Caco-2 (cell line): ENCODE data around the gene OLFML2A. TPM values are rescaled to one million over a fixed set of nuclear protein-coding genes. Genes with fewer than 3 reads are reported as not detected.
A peak's percentile ranks its signal among the peaks of the same experiment; 100 is the strongest.

ENCODE experiments used
- BruUV-seq: library from RNA; stranded (reverse); fragments of 400-500 nt; replicated peaks from 2 replicates; lab custom pipeline; 2021; lab: Mats Ljungman, UMichigan
- CTCF ChIA-PET: fragments of 300-600 bp; sonication (Branson Sonifier 250); formaldehyde crosslinking; loops from one replicate; lab custom pipeline; 2022; ENCODE audit warnings: antibody characterized with exemption; lab: Charles Lee
- POLR2A ChIA-PET: fragments of 300-600 bp; sonication (Branson Sonifier 250); formaldehyde crosslinking; loops from one replicate; lab custom pipeline; 2022; ENCODE audit warnings: antibody characterized with exemption; lab: Charles Lee
- DNase-seq, 2 experiments: peaks; one replicate each; pipeline versions ENCODE4 v3.0.0 to v3.0.0-alpha.2; 2020 to 2022
- H3K27me3 ChIP-seq: replicated peaks from 2 replicates; pipeline ENCODE4 v1.6.0; 2011; ENCODE audit warnings: low read length; ENCODE audit not compliant: control insufficient read depth, insufficient read depth
- H3K36me3 ChIP-seq: 2 replicates; pipeline ENCODE4 v1.5.1; 2011; ENCODE audit warnings: low read length; ENCODE audit not compliant: control insufficient read depth, insufficient read depth
- H3K4me1 ChIP-seq: fragments of 250-450 bp; sonication (Bioruptor Pico); 2 replicates; pipeline ENCODE4 v1.5.1; 2020; ENCODE audit warnings: mild to moderate bottlenecking
- H3K4me3 ChIP-seq: 2 replicates; pipeline ENCODE4 v1.5.1; 2011; ENCODE audit warnings: low read depth, mild to moderate bottlenecking, control low read depth, low read length
- H3K9me3 ChIP-seq: fragments of 250-450 bp; sonication (Bioruptor Pico); 2 replicates; pipeline ENCODE4 v1.5.1; 2020; ENCODE audit warnings: mild to moderate bottlenecking, moderate library complexity
- H3K27ac Mint-ChIP-seq: one replicate; pipeline ENCODE4 v1.8.0; 2022; ENCODE audit warnings: mixed read lengths; ENCODE audit not compliant: unreplicated experiment
- H3K27me3 Mint-ChIP-seq: one replicate; pipeline ENCODE4 v1.8.0; 2022; ENCODE audit warnings: mixed read lengths; ENCODE audit not compliant: insufficient read depth, unreplicated experiment
- H3K36me3 Mint-ChIP-seq: one replicate; pipeline ENCODE4 v1.8.0; 2022; ENCODE audit warnings: mild to moderate bottlenecking, mixed read lengths; ENCODE audit not compliant: insufficient read depth, unreplicated experiment
- H3K4me1 Mint-ChIP-seq: one replicate; pipeline ENCODE4 v1.8.0; 2022; ENCODE audit warnings: low read depth, mixed read lengths; ENCODE audit not compliant: unreplicated experiment
- H3K4me3 Mint-ChIP-seq: one replicate; pipeline ENCODE4 v1.8.0; 2022; ENCODE audit warnings: mild to moderate bottlenecking, moderate library complexity, mixed read lengths; ENCODE audit not compliant: unreplicated experiment
- H3K9me3 Mint-ChIP-seq: one replicate; pipeline ENCODE4 v1.8.0; 2022; ENCODE audit warnings: mixed read lengths; ENCODE audit not compliant: unreplicated experiment
- intact Hi-C: fragments of 100-400 bp; cut with micrococcal nuclease; formaldehyde crosslinking; loops from one replicate; pipeline ENCODE4 v1.10.0; 2022; ENCODE audit not compliant: unreplicated experiment
- total RNA-seq: library from RNA; stranded (reverse); gene quantifications from 2 replicates; pipeline ENCODE4 v1.2.3, GENCODE V29; 2022
- TF ChIP-seq, protein P1 (sequence below), 2 experiments: fragments of 200-600 bp in 1 of 2; IDR thresholded peaks; 1 replicate in 1 of 2; 2 replicates in 1 of 2; pipeline versions ENCODE4 v1.5.1 to v1.8.0; 2011 to 2022; ENCODE audit warnings: antibody characterized with exemption in 1 of 2, control low read depth in 1 of 2, inconsistent platforms in 1 of 2, low read depth in 1 of 2, low read length in 1 of 2, mild to moderate bottlenecking in 1 of 2, moderate library complexity in 1 of 2; ENCODE audit not compliant: insufficient read depth in 1 of 2, severe bottlenecking in 1 of 2, unreplicated experiment in 1 of 2

OLFML2A gene
- total RNA-seq, 1 experiment from 2014 or later, result 1.1 TPM

DNA sequence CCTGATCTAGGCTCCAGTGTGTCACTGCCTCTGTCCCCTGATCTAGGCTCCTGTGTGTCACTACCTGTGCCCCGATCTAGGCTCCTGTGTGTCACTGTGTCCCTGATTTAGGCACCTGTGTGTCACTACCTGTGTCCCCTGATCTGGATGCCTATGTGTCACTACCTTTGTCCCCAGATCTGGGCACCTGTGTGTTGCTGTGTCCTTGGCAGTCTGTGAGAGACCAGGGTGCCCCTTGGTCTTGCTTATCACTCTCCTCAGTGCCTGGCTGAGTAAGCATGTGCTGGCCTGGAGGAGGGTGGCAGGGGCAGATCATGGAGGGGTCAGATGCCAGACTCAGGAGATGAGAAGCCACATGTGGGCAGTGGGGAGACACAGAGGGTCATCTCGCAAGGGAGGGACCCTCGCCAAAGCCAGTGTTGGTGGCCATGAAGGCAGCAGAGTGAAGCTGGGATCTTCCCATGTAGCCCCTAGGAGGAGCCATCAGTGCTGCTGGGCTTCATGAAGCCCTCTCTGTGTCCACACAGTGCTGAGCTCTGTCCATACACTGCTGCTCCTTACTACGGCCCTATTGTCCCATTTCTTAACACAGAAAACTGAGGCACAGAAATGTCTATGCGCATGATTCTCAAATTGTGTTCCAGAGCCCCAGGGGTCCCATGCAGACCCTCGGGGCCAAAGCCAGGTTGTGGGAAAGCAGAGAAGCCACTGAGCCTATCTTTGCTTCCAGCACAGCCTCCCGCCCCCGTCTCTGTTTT is 15.5 kb downstream of the OLFML2A start:
- intact Hi-C loops, result no loop called here
- BruUV-seq, result no TSS peak
- H3K36me3 ChIP-seq, result no peaks in the 10 kb centered on the region
- no peaks in the 10 kb centered on the region for H3K4me1 Mint-ChIP-seq
- H3K4me3 ChIP-seq, result no peak overlapping the region
- no peak overlapping the region for H3K27ac Mint-ChIP-seq
- POLR2A ChIA-PET, result no interaction called here
- no peaks in the 10 kb centered on the region for H3K9me3 Mint-ChIP-seq
- peaks cover 5% of the 10 kb centered on the region for H3K4me1 ChIP-seq
- H3K27me3 ChIP-seq, result no peaks in the 10 kb centered on the region
- DNase-seq, result no peak
- TF ChIP-seq, protein P1, sequence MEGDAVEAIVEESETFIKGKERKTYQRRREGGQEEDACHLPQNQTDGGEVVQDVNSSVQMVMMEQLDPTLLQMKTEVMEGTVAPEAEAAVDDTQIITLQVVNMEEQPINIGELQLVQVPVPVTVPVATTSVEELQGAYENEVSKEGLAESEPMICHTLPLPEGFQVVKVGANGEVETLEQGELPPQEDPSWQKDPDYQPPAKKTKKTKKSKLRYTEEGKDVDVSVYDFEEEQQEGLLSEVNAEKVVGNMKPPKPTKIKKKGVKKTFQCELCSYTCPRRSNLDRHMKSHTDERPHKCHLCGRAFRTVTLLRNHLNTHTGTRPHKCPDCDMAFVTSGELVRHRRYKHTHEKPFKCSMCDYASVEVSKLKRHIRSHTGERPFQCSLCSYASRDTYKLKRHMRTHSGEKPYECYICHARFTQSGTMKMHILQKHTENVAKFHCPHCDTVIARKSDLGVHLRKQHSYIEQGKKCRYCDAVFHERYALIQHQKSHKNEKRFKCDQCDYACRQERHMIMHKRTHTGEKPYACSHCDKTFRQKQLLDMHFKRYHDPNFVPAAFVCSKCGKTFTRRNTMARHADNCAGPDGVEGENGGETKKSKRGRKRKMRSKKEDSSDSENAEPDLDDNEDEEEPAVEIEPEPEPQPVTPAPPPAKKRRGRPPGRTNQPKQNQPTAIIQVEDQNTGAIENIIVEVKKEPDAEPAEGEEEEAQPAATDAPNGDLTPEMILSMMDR (IDR thresholded peaks at IDR 0.05; ENCODE audit: insufficient read depth in 1 of 2, low read depth in 1 of 2, low read length in 1 of 2, severe bottlenecking in 1 of 2, unreplicated experiment in 1 of 2), result no peak
- CTCF ChIA-PET, result interaction anchor here (2.1 kb wide), 1 partner anchor 61 kb away, joined by 13 read pairs; the partner anchor contains the start of gene WDR38
- H3K9me3 ChIP-seq, result no peaks in the 10 kb centered on the region
- no peaks in the 10 kb centered on the region for H3K27me3 Mint-ChIP-seq
- H3K36me3 Mint-ChIP-seq, result peaks cover 6% of the 10 kb centered on the region
- no peak overlapping the region for H3K4me3 Mint-ChIP-seq

DNA sequence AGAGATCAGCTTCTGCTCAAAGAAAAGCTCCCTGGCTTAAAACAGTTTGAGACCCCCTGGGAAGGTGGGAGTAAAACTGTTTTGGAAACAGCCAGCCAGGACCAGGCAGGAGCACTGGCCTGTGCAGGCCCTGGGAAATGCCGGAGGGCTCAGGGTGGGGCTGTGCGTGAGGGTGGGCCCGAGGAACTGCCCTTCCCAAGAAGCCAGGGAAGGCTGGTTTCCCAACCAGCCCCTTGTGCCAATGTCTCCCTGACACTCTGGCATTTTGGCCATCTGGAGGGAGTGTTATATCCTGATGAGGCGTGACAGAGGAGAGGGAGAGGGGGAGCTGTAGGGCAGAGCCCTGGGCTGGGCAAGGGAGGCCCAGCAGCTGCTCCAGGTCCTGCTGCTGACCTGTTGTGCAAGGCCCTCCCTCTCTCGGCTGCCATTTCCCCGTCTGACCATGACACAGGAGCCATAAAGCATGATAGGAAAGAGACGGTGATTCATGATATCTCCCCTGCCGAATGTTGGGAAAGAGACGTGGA is 16.1 kb downstream of the OLFML2A start:
- Mint-ChIP-seq H3K36me3 (peaks cover 6% of the 10 kb centered on the region), H3K27ac (no peak overlapping the region), H3K27me3 (no peaks in the 10 kb centered on the region), H3K4me1 (no peaks in the 10 kb centered on the region), H3K4me3 (no peak overlapping the region), H3K9me3 (no peaks in the 10 kb centered on the region)
- BruUV-seq, result no TSS peak
- ChIA-PET POLR2A (no interaction called here), CTCF (interaction anchor here (1.0 to 2.1 kb wide), 2 partner anchors 16 to 60 kb away, joined by 4 to 13 read pairs; partner anchors contain the start of genes OLFML2A and WDR38)
- Histone ChIP-seq H3K4me3 (no peak overlapping the region), H3K27me3 (no peaks in the 10 kb centered on the region), H3K9me3 (no peaks in the 10 kb centered on the region), H3K4me1 (peaks cover 5% of the 10 kb centered on the region), H3K36me3 (no peaks in the 10 kb centered on the region)
- intact Hi-C loops, result no loop called here
- DNase-seq, result no peak
- TF ChIP-seq, protein P1 (IDR thresholded peaks at IDR 0.05; ENCODE audit: insufficient read depth in 1 of 2, low read depth in 1 of 2, low read length in 1 of 2, severe bottlenecking in 1 of 2, unreplicated experiment in 1 of 2), result no peak

DNA sequence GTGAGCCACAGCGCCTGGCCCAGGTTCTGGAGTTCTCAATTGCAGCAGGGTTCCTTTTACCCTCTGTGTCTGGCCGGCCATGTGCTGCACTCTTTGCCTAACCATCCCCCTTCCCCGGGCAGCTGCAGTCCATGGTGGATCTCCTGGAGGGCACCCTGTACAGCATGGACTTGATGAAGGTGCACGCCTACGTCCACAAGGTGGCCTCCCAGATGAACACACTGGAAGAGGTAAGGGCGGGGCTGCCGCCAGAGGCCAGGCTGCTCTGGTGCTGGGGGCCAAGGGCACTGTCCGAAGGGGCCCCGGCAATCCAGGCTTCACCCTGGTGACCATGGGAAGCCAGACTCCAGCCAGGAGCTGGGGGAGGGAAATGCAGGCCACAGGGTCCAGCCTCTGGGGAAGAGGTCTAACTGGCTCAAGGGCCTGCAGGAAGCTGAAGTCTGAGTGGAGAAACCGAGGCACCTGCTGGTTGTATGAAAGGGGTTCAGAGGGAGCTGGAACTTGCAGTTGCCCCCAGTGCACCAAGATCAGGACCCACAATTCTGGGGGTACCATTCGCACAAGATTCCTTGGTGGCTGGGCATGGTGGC is 18.1 kb downstream of the OLFML2A start:
- peaks cover 5% of the 10 kb centered on the region for H3K4me1 ChIP-seq
- no peaks in the 10 kb centered on the region for H3K36me3 ChIP-seq
- no peak overlapping the region for H3K4me3 ChIP-seq
- no peak overlapping the region for H3K4me3 Mint-ChIP-seq
- H3K9me3 ChIP-seq, result no peaks in the 10 kb centered on the region
- DNase-seq, result peak; percentile 62 to 75
- H3K36me3 Mint-ChIP-seq, result peaks cover 6% of the 10 kb centered on the region
- TF ChIP-seq, protein P1 (IDR thresholded peaks at IDR 0.05; ENCODE audit: insufficient read depth in 1 of 2, low read depth in 1 of 2, low read length in 1 of 2, severe bottlenecking in 1 of 2, unreplicated experiment in 1 of 2), result peak; percentile 46 to 50
- H3K27ac Mint-ChIP-seq, result no peak overlapping the region
- ChIA-PET CTCF (interaction anchor here (3.2 kb wide), 1 partner anchor 58 kb away, joined by 36 read pairs; the partner anchor contains the start of gene WDR38), POLR2A (no interaction called here)
- no peaks in the 10 kb centered on the region for H3K27me3 ChIP-seq
- no peaks in the 10 kb centered on the region for H3K9me3 Mint-ChIP-seq
- intact Hi-C loops, result loop anchor here (1.0 kb wide), 1 partner anchor 57 kb away; no protein-coding TSS in a partner anchor
- no peaks in the 10 kb centered on the region for H3K4me1 Mint-ChIP-seq
- no TSS peak for BruUV-seq
- H3K27me3 Mint-ChIP-seq, result no peaks in the 10 kb centered on the region
